CD4-positive, CD25-positive, alpha-beta regulatory T cell (primary cell): ENCODE measurements around the gene ZNHIT2. TPM values are rescaled to one million over a fixed set of nuclear protein-coding genes. Genes with fewer than 3 reads are reported as not detected.

Source experiments
- ATAC-seq, 2 donors: fragments of 150-1000 bp; cut with Tn5 transposase; one replicate each; pipeline ENCODE4 v1.10.0; 2021; ENCODE audit warnings: low read depth in 2 of 2, moderate number of reproducible peaks in 2 of 2, moderate library complexity in 1 of 2
- DNase-seq, 3 donors: peaks; one replicate each; pipeline versions ENCODE4 v3.0.0 to v3.0.0-alpha.2; 2012 to 2022; ENCODE audit warnings: mixed read lengths in 1 of 3
- H3K27ac ChIP-seq: one replicate; pipeline ENCODE4 v1.7.0; 2013; ENCODE audit warnings: mild to moderate bottlenecking, low read length; ENCODE audit not compliant: insufficient read depth, poor library complexity, severe bottlenecking
- H3K27me3 ChIP-seq: one replicate; pipeline ENCODE4 v1.7.0; 2013; ENCODE audit warnings: low read length; ENCODE audit not compliant: control insufficient read depth, insufficient read depth
- H3K36me3 ChIP-seq: one replicate; pipeline ENCODE4 v1.7.0; 2013; ENCODE audit warnings: mild to moderate bottlenecking, low read length, moderate library complexity; ENCODE audit not compliant: control insufficient read depth, insufficient read depth
- H3K4me1 ChIP-seq: 2 replicates; pipeline ENCODE4 v1.7.0; 2013; ENCODE audit warnings: mild to moderate bottlenecking, low read length; ENCODE audit not compliant: insufficient read depth, control insufficient read depth, poor library complexity, severe bottlenecking
- H3K4me3 ChIP-seq: one replicate; pipeline ENCODE4 v1.7.0; 2013; ENCODE audit warnings: low read depth, mild to moderate bottlenecking, low read length, moderate library complexity
- H3K9me3 ChIP-seq, 2 experiments: 1 replicate in 1 of 2; 2 replicates in 1 of 2; pipeline ENCODE4 v1.7.0; 2013; ENCODE audit warnings: low read length in 2 of 2, mild to moderate bottlenecking in 1 of 2, moderate library complexity in 1 of 2; ENCODE audit not compliant: control insufficient read depth in 2 of 2
- H3K27ac Mint-ChIP-seq, 3 donors: one replicate each; pipeline ENCODE4 v1.8.0; 2020 to 2022; ENCODE audit warnings: mild to moderate bottlenecking in 3 of 3, mixed read lengths in 3 of 3, moderate library complexity in 2 of 3
- H3K27me3 Mint-ChIP-seq: one replicate; pipeline ENCODE4 v1.8.0; 2022; ENCODE audit warnings: mild to moderate bottlenecking, mixed read lengths
- H3K36me3 Mint-ChIP-seq: one replicate; pipeline ENCODE4 v1.8.0; 2020; ENCODE audit warnings: mixed read lengths
- H3K4me1 Mint-ChIP-seq, 4 donors: one replicate each; pipeline ENCODE4 v1.8.0; 2020 to 2022; ENCODE audit warnings: mixed read lengths in 4 of 4, mild to moderate bottlenecking in 1 of 4
- H3K4me3 Mint-ChIP-seq, 4 donors: one replicate each; pipeline ENCODE4 v1.8.0; 2020 to 2022; ENCODE audit warnings: mild to moderate bottlenecking in 4 of 4, mixed read lengths in 4 of 4, moderate library complexity in 3 of 4
- H3K9me3 Mint-ChIP-seq, 7 donors: one replicate each; pipeline ENCODE4 v1.8.0; 2020 to 2022; ENCODE audit warnings: mixed read lengths in 7 of 7, mild to moderate bottlenecking in 3 of 7, moderate library complexity in 2 of 7
- polyA plus RNA-seq, 4 donors: library from polyadenylated mRNA; unstranded; fragments of 300-500 nt; fragmentation: Illumina TruSeq; gene quantifications; one replicate each; pipeline ENCODE4 v1.2.3, GENCODE V29; 2021
- total RNA-seq: library from RNA; stranded (reverse); gene quantifications from one replicate; pipeline ENCODE4 v1.2.3, GENCODE V29; 2022

Gene ZNHIT2
- total and polyA plus RNA-seq, 5 donors from 2014 or later, result 6.0 to 29.0 (median 22.4) TPM

DNA sequence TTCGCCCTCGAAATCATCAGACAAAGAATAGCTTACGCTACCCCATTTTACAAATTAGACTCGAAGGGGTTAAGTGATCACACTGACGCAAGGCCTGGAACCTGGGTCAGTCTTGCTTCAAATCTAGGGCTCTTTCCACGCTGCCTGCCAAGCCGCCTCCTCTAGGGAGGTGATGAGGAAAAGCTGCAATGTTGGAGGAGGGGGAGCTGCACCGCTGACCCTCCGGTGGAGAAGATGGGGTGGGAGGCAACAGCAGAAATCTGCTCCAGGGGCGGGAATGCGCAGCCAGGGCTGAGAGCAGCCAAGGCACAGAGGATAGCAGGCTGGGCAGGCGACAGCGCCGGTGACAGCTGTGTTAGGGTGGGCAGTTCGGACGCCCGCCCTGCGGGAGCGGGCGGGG, 16.2 kb upstream of the ZNHIT2 start:
- H3K27me3 Mint-ChIP-seq, result no peaks in the 10 kb centered on the region
- Histone ChIP-seq H3K36me3 (peaks cover 39% of the 10 kb centered on the region), H3K9me3 (no peaks in the 10 kb centered on the region), H3K27ac (peak overlapping the region; percentile 99), H3K4me3 (peak overlapping the region; percentile 78), H3K27me3 (no peaks in the 10 kb centered on the region), H3K4me1 (peaks cover 38% of the 10 kb centered on the region)
- DNase-seq (peak in 1 of 3 donors; percentile 20), ATAC-seq (no peak)
- peaks cover 8% of the 10 kb centered on the region for H3K36me3 Mint-ChIP-seq
- H3K9me3 Mint-ChIP-seq, result peaks cover 0 to 2% (median 0%) of the 10 kb centered on the region in 7 donors
- peak overlapping the region; percentile 96 to 100 (median 98) for H3K4me3 Mint-ChIP-seq
- peaks cover 7 to 48% (median 23%) of the 10 kb centered on the region in 4 donors for H3K4me1 Mint-ChIP-seq
- peak overlapping the region; percentile 89 to 100 (median 99) for H3K27ac Mint-ChIP-seq

DNA sequence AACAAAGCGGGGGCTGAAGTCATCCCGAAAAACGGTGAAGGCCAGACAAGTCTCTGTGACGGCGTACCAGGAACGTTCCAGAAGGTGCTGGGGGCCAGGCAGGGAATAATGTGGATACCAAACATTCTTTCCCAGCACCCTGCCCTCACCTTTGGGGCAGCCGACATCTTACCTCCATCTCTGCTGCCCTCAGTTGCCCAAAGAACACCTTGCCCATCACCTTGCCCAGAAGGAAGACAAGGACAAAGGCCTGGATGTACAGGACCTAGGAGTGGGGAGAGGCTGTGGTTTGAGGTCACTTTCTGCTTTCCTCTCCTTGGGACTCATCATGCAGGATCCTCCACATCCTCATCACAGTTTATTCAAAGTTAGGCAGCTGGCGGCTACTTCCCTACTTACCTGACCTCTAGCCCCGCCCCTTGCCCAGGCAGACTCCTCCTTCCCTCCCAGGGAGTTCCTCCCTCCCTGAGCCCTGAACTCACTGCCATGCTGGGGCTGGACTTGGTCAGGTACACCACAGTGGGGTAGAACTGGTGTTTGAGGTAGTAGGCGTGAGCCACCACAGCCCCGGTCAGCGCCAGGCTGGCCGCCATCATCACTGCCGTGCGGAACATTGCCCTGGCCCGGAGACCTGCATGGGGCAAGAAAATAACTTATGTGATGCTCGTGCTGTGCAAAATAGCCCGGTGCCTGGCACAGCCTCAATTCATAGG, 15.6 kb upstream of the ZNHIT2 start:
- Histone ChIP-seq H3K36me3 (peaks cover 45% of the 10 kb centered on the region), H3K27me3 (no peaks in the 10 kb centered on the region), H3K4me1 (peaks cover 38% of the 10 kb centered on the region), H3K9me3 (no peaks in the 10 kb centered on the region), H3K4me3 (peak overlapping the region; percentile 78), H3K27ac (peak overlapping the region; percentile 99)
- ATAC-seq (no peak), DNase-seq (peak in 1 of 3 donors; percentile 68)
- Mint-ChIP-seq H3K36me3 (peaks cover 8% of the 10 kb centered on the region), H3K4me1 (peaks cover 7 to 48% (median 23%) of the 10 kb centered on the region in 4 donors), H3K27me3 (no peaks in the 10 kb centered on the region), H3K4me3 (peak overlapping the region; percentile 96 to 100 (median 98)), H3K9me3 (peaks cover 0 to 2% (median 0%) of the 10 kb centered on the region in 7 donors), H3K27ac (peak overlapping the region; percentile 89 to 100 (median 99))

DNA sequence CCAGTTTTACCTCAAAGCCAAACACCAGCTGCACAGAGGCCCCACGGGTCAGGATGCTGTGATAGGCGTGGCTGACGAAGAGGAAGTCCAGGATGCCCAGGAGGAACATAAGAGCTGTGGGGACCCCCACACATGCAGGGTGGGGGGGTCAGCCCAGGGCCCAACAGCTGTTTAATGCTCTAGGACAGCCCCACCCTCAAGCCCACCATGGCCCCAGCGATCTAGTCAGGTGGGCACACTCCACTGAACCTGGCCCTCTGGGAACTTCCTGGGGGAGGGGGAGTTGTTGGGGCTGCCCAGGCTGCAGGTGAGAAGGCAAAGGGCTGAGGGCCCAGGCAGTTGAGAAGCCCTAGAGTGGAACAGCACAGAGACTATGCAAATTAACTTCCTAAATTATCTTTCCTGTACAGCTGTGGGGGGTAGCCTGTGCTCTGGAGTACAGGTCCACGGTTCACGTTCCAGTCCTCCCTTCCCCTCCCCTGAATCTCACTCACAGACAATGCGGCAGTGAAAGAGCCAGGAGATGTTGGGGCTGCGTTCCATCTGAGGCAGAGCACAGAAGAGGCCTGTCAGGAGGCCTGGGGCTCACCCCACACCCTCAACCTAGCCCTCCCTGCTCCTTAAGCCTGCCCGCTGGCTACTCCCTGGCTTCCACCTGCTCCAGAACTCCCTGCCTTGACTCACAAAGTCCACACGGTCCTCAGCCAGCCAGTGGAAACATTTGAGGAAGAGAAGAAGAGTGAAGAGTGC, 14.9 kb upstream of the ZNHIT2 start:
- Mint-ChIP-seq H3K27me3 (no peaks in the 10 kb centered on the region), H3K27ac (peak overlapping the region in 2 of 3 donors; percentile 26 to 99), H3K4me1 (peaks cover 7 to 46% (median 23%) of the 10 kb centered on the region in 4 donors), H3K9me3 (peaks cover 0 to 2% (median 0%) of the 10 kb centered on the region in 7 donors), H3K36me3 (peaks cover 8% of the 10 kb centered on the region), H3K4me3 (peak overlapping the region; percentile 96 to 100 (median 98))
- DNase-seq (no peak), ATAC-seq (no peak)
- peaks cover 51% of the 10 kb centered on the region for H3K36me3 ChIP-seq
- H3K4me1 ChIP-seq, result peaks cover 38% of the 10 kb centered on the region
- H3K27me3 ChIP-seq, result no peaks in the 10 kb centered on the region
- no peak overlapping the region for H3K4me3 ChIP-seq
- H3K27ac ChIP-seq, result peak overlapping the region; percentile 20
- H3K9me3 ChIP-seq, result no peaks in the 10 kb centered on the region

DNA sequence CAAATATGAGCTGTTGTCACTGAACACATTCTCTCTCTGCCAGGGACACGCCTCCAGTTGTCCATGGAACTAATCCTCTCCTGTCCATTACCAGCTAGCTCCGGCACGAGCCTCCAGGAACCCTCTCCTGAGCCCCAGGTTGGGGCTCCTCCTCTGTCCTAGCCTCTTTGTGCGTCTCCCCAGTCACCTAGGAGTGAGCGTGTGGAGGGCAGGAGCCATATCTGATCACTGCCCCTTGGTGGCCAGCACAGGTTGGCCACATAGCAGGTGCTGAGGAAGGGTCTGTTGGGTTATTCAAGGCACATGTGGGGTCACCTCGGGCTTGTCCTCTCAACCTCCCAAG, 14.4 kb upstream of the ZNHIT2 start:
- Histone ChIP-seq H3K36me3 (peaks cover 52% of the 10 kb centered on the region), H3K4me3 (no peak overlapping the region), H3K4me1 (peaks cover 38% of the 10 kb centered on the region), H3K27me3 (no peaks in the 10 kb centered on the region), H3K9me3 (no peaks in the 10 kb centered on the region), H3K27ac (no peak overlapping the region)
- Mint-ChIP-seq H3K9me3 (peaks cover 0 to 2% (median 0%) of the 10 kb centered on the region in 7 donors), H3K27ac (peak overlapping the region in 2 of 3 donors; percentile 11 to 26), H3K4me3 (peak overlapping the region; percentile 21 to 75 (median 30)), H3K36me3 (peaks cover 10% of the 10 kb centered on the region), H3K4me1 (peaks cover 7 to 45% (median 23%) of the 10 kb centered on the region in 4 donors), H3K27me3 (no peaks in the 10 kb centered on the region)
- ATAC-seq (no peak), DNase-seq (no peak)

DNA sequence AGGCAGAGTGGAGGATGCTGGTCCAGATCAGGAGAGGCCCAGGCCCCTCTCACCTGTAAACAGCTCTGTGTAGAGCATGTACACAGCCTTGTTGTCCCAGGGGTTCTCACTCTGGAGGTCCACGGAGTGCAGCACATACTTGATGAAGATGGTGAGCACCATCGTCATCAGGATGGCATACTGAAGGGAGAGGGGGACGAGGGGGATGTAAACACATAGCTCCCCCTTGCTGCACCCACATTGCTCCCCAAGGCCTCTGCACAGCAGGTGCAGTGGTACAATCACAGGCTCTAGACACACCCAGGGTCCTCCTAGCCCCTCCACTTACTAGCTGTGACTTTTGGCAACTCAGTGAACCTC, 13.9 kb upstream of the ZNHIT2 start:
- H3K4me3 ChIP-seq, result no peak overlapping the region
- peaks cover 15% of the 10 kb centered on the region for H3K36me3 Mint-ChIP-seq
- no peak for DNase-seq
- H3K9me3 ChIP-seq, result no peaks in the 10 kb centered on the region
- no peak overlapping the region for H3K27ac ChIP-seq
- H3K27me3 ChIP-seq, result no peaks in the 10 kb centered on the region
- peaks cover 57% of the 10 kb centered on the region for H3K36me3 ChIP-seq
- no peak for ATAC-seq
- no peaks in the 10 kb centered on the region for H3K27me3 Mint-ChIP-seq
- H3K4me1 Mint-ChIP-seq, result peaks cover 6 to 40% (median 21%) of the 10 kb centered on the region in 4 donors
- peaks cover 0 to 2% (median 0%) of the 10 kb centered on the region in 7 donors for H3K9me3 Mint-ChIP-seq
- H3K4me3 Mint-ChIP-seq, result peak overlapping the region in 3 of 4 donors; percentile 21 to 86 (median 75)
- H3K27ac Mint-ChIP-seq, result peak overlapping the region in 1 of 3 donors; percentile 47
- H3K4me1 ChIP-seq, result peaks cover 38% of the 10 kb centered on the region

DNA sequence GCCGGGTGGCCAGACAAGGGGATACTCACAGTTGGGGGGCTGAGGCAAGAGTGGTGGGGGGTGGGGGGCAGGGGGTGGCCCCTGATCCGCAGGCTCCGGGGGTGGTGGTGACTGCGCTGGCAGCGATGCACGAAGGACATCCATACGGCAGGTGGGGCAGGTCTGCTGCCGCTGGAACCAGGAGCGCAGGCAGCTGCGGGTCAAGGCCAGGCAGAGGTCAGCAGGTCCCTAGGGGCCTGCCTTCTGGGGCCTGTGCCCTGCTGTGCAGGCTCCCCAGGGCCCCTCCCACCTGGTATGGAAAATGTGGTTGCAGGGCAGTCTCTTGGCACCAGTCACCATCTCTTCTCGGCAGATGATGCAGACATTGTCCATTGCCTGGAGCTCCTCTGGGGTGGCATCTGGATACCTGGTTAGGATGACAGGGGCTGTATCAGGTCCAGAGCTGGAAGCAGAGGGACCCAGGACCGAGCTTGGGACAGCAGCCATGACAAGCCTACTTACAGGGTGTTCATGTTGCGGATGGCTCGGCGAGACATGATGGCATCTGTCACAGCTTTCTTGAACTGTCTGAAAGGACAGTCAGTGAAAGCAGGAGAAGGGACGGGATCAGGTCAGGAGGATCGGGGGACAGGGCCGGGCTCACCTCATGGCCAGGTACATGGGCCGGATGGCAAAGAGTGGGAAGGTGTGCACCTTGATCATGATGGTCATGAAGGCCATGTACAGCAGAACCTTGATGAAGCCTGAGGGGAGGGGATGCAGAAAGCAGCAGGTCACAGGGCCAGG, 13.3 kb upstream of the ZNHIT2 start:
- Histone ChIP-seq H3K9me3 (no peaks in the 10 kb centered on the region), H3K27me3 (no peaks in the 10 kb centered on the region), H3K27ac (no peak overlapping the region), H3K4me3 (no peak overlapping the region), H3K36me3 (peaks cover 63% of the 10 kb centered on the region), H3K4me1 (peaks cover 32% of the 10 kb centered on the region)
- Mint-ChIP-seq H3K27ac (peak overlapping the region in 2 of 3 donors; percentile 47 to 69), H3K9me3 (no peaks in the 10 kb centered on the region), H3K36me3 (peaks cover 16% of the 10 kb centered on the region), H3K4me3 (peak overlapping the region in 3 of 4 donors; percentile 67 to 86 (median 75)), H3K4me1 (peaks cover 0 to 34% (median 16%) of the 10 kb centered on the region in 4 donors), H3K27me3 (no peaks in the 10 kb centered on the region)
- DNase-seq, result no peak
- no peak for ATAC-seq

DNA sequence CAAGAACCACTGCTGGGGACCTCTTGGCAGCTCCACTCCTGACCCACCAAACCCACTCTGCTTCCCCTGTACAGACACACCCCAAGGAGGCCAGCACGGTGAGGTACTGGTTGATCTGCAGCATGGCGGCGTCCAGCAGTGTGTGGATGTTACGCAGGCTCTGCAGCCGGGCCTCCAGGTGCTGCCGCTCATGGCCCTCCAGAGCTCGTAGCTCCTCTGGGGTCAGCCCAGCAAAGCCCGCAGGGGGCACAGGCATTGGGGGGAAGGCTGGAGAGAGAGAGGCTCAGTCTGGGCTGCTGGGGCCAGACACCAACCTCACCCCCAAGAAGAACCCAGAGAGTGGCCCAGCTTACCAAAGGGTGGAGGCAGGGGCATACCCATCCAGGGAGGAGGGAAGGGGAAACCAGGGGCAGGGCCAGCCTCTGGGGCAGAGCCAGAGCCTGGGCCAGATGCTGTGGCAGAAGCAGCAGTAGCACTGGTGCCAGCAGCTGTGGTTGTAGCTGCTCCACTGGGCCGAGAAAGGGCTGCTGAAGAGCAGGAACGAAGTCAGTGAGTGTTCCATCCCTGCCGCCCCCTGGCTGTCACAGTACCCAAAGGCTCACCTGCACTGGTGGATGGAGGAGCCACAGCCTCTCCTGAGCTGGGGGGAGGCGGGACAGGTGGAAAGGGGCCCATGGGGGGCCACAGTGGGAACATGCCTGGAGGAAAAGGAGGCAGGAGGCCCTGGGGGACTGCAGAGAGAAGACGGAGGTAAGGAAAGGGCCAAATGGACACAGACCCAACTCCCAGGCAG, 12.3 kb upstream of the ZNHIT2 start:
- Histone ChIP-seq H3K4me3 (no peak overlapping the region), H3K9me3 (no peaks in the 10 kb centered on the region), H3K27me3 (no peaks in the 10 kb centered on the region), H3K27ac (no peak overlapping the region), H3K4me1 (peaks cover 26% of the 10 kb centered on the region), H3K36me3 (peaks cover 73% of the 10 kb centered on the region)
- no peak overlapping the region for H3K4me3 Mint-ChIP-seq
- peaks cover 16% of the 10 kb centered on the region for H3K36me3 Mint-ChIP-seq
- no peaks in the 10 kb centered on the region for H3K27me3 Mint-ChIP-seq
- ATAC-seq (no peak), DNase-seq (no peak)
- H3K27ac Mint-ChIP-seq, result peak overlapping the region in 1 of 3 donors; percentile 89
- H3K9me3 Mint-ChIP-seq, result no peaks in the 10 kb centered on the region
- H3K4me1 Mint-ChIP-seq, result peaks cover 0 to 26% (median 12%) of the 10 kb centered on the region in 4 donors
